ENCODE data around the gene USF2. TPM values are rescaled to one million over a fixed set of nuclear protein-coding genes. Genes with fewer than 3 reads are reported as not detected.

The USF2 gene
- total and polyA plus RNA-seq, 7 donors, result 72.8 to 120 (median 98.3) TPM

DNA sequence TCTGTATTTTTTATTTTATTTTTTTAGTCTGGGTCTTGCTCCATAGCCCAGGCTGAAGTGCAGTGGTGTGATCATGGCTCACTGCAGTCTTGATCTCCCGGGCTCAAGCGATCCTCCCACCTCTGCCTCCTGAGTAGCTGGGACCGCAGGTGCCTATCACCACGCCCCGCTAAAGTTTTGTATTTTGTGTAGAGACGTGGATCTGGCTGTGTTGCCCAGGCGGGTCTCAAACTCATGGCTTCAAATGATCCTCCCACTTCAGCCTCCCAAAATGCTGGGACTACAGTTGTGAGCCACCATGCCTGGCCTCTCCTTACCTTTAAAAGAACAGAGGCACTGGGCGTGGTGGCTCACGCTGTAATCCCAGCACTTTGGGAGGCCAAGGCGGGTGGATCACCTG is 19.0 kb downstream of the USF2 start:
- Histone ChIP-seq H3K27me3 (peaks cover 0 to 65% (median 10%) of the 10 kb centered on the region in 3 donors), H3K36me3 (no peaks in the 10 kb centered on the region), H3K4me3 (no peak overlapping the region), H3K4me1 (no peaks in the 10 kb centered on the region), H3K9me3 (no peaks in the 10 kb centered on the region), H3K27ac (no peak overlapping the region)
- intact Hi-C loops (cut with DNase I), result no loop called here
- DNase-seq, result no peak
- 90 to 92% methylated on average over 10 of the region's 10 CpGs for WGBS, 2 donors
- TF ChIP-seq POLR2A (IDR thresholded peaks at IDR 0.05) (no peak), CTCF (IDR thresholded peaks at IDR 0.05) (no peak), EP300 (IDR thresholded peaks at IDR 0.05) (no peak), POLR2AphosphoS5 (IDR thresholded peaks at IDR 0.05) (no peak)

DNA sequence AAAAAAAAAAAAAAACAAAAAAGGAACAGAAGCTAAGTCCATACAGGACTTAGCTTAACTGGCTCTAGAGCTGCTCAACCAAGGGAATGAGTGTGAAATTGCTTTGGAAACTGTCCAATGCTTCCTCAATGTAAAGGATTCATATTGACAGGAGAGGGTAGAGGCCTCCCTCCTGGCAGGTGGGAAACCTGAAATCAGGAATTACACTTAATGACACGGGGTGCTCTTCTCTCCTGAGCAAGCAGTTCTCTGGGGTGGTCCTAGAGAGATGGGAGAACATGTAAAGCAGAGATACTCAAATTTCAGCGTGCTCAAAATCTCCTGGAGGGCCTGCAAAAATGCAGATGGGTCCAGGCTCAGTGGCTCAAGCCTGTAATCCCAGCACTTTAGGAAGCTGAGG is 19.6 kb downstream of the USF2 start:
- Histone ChIP-seq H3K36me3 (no peaks in the 10 kb centered on the region), H3K27ac (no peak overlapping the region), H3K27me3 (peaks cover 0 to 64% (median 15%) of the 10 kb centered on the region in 3 donors), H3K4me3 (no peak overlapping the region), H3K9me3 (no peaks in the 10 kb centered on the region), H3K4me1 (no peaks in the 10 kb centered on the region)
- 41 to 73% methylated on average over 2 of the region's 2 CpGs for WGBS, 2 donors
- no peak for DNase-seq
- TF ChIP-seq POLR2AphosphoS5 (IDR thresholded peaks at IDR 0.05) (no peak), EP300 (IDR thresholded peaks at IDR 0.05) (no peak), CTCF (IDR thresholded peaks at IDR 0.05) (no peak)
- intact Hi-C loops (cut with DNase I), result no loop called here

DNA sequence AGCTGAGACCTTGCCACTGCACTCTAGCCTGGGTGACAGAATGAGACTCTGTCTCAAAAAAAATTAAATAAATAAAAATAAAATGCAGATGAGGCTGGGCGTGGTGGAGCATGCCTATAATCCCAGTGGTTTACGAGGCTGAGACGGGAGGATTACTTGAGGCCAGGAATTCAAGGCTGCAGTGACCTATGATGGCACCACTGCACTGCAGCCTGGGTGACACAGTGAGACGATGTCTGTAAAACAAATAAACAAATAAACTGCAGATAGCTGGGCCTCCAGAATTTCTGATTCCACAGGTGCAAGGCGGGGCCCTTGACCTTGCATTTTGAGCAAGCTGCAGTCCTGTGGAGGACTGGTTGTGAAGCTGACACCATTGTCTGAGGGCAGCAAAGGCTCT is 20.1 kb downstream of the USF2 start:
- Histone ChIP-seq H3K27ac (no peak overlapping the region), H3K27me3 (peaks cover 0 to 64% (median 17%) of the 10 kb centered on the region in 3 donors), H3K9me3 (no peaks in the 10 kb centered on the region), H3K36me3 (no peaks in the 10 kb centered on the region), H3K4me1 (no peaks in the 10 kb centered on the region), H3K4me3 (no peak overlapping the region)
- intact Hi-C loops (cut with DNase I), result no loop called here
- TF ChIP-seq POLR2AphosphoS5 (IDR thresholded peaks at IDR 0.05) (no peak), POLR2A (IDR thresholded peaks at IDR 0.05) (no peak), EP300 (IDR thresholded peaks at IDR 0.05) (no peak), CTCF (IDR thresholded peaks at IDR 0.05) (no peak)
- no peak for DNase-seq
- WGBS, 2 donors, result 31 to 66% methylated on average over 5 of the region's 5 CpGs

DNA sequence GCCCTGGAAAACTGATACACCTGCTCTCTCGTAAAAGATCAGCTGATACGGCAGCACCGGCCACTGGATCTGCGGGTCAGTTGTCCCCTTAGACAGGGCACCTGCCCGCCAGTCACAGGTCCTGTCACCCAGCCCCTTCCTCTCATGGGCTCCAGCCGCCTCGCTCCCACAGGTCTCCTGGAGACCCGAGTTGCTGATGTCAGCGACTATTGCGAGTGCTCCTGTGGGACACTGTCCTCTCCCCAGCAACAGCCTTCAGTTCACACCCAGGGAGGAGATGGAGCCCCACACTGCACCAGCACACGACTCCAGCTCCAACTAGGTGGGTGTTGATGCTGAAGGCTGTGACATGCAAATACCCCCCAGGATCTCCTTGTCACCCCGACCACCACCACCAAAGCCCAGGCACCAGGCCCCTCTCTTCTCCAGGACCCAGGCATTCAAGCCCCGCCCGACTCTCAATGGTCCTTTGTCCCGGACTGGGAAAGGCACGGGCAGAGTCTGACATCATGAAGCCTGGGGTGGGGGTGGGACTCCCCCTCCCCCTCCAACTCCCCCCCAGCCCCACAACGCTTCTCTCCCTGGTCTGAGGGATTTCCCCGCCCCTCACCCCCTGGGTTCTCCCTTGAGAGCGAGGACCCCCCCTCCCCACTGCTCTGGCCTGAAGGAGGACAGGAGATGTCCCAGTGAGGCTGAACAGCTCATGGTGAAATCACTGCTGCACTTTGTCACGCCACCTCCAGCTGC is 21.8 kb downstream of the USF2 start:
- Histone ChIP-seq H3K4me1 (no peaks in the 10 kb centered on the region), H3K9me3 (no peaks in the 10 kb centered on the region), H3K36me3 (no peaks in the 10 kb centered on the region), H3K27ac (no peak overlapping the region), H3K27me3 (peaks cover 0 to 59% (median 12%) of the 10 kb centered on the region in 3 donors), H3K4me3 (no peak overlapping the region)
- DNase-seq, result no peak
- intact Hi-C loops (cut with DNase I), result no loop called here
- TF ChIP-seq EP300 (IDR thresholded peaks at IDR 0.05) (no peak), POLR2AphosphoS5 (IDR thresholded peaks at IDR 0.05) (no peak), CTCF (IDR thresholded peaks at IDR 0.05) (no peak), POLR2A (IDR thresholded peaks at IDR 0.05) (no peak)
- WGBS, 2 donors, result 46 to 75% methylated on average over 20 of the region's 20 CpGs

- Histone ChIP-seq H3K4me3 (no peak overlapping the region), H3K9me3 (no peaks in the 10 kb centered on the region), H3K36me3 (no peaks in the 10 kb centered on the region), H3K27ac (no peak overlapping the region), H3K4me1 (no peaks in the 10 kb centered on the region), H3K27me3 (peaks cover 0 to 52% (median 12%) of the 10 kb centered on the region in 3 donors)
- intact Hi-C loops (cut with DNase I), result no loop called here
- DNase-seq, result no peak
- 35 to 59% methylated on average over 6 of the region's 6 CpGs for WGBS, 2 donors
- TF ChIP-seq EP300 (IDR thresholded peaks at IDR 0.05), result no peak
- TF ChIP-seq CTCF (IDR thresholded peaks at IDR 0.05), result no peak
- no peak for TF ChIP-seq POLR2AphosphoS5 (IDR thresholded peaks at IDR 0.05)
- TF ChIP-seq POLR2A (IDR thresholded peaks at IDR 0.05), result no peak
These were observed 22.5 kb downstream of the USF2 start for GRCh38 chr19:35291259-35291658.
